Spleen (tissue), 11 donors: ENCODE results near the gene NENF. TPM values are rescaled to one million over a fixed set of nuclear protein-coding genes. Genes with fewer than 3 reads are reported as not detected.

Source experiments
- DNase-seq: peaks from one replicate; pipeline ENCODE4 v3.0.0-alpha.2; 2020
- H3K27ac ChIP-seq, 8 donors: fragments of 200-600 bp; sonication (generic) in 7 of 8; 1 replicate in 4 of 8; 2 replicates in 4 of 8; pipeline versions ENCODE4 v1.5.0 to v1.8.0; 2016 to 2021; ENCODE audit warnings: inconsistent platforms in 4 of 8, mild to moderate bottlenecking in 4 of 8, moderate library complexity in 1 of 8
- H3K27me3 ChIP-seq, 7 donors: fragments of 200-600 bp; sonication (generic) in 6 of 7; replicated peaks in 1 of 7; 1 replicate in 4 of 7; 2 replicates in 3 of 7; pipeline versions ENCODE4 v1.5.0 to v1.8.0; 2016 to 2021; ENCODE audit warnings: inconsistent platforms in 3 of 7, mild to moderate bottlenecking in 1 of 7
- H3K36me3 ChIP-seq, 6 donors: fragments of 200-600 bp; sonication (generic) in 5 of 6; 1 replicate in 4 of 6; 2 replicates in 2 of 6; pipeline versions ENCODE4 v1.5.0 to v1.8.0; 2016 to 2021; ENCODE audit warnings: inconsistent platforms in 2 of 6
- H3K4me1 ChIP-seq, 6 donors: fragments of 200-600 bp; sonication (generic) in 5 of 6; 1 replicate in 3 of 6; 2 replicates in 3 of 6; pipeline versions ENCODE4 v1.5.0 to v1.8.0; 2016 to 2021; ENCODE audit warnings: inconsistent platforms in 3 of 6
- H3K4me3 ChIP-seq, 8 donors: fragments of 200-600 bp; sonication (generic) in 7 of 8; 1 replicate in 4 of 8; 2 replicates in 4 of 8; pipeline versions ENCODE4 v1.5.0 to v1.8.0; 2016 to 2021; ENCODE audit warnings: inconsistent platforms in 4 of 8, mild to moderate bottlenecking in 4 of 8, moderate library complexity in 2 of 8
- H3K9me3 ChIP-seq, 8 donors: fragments of 200-600 bp; sonication (generic) in 7 of 8; 1 replicate in 4 of 8; 2 replicates in 4 of 8; pipeline versions ENCODE4 v1.5.0 to v1.8.0; 2016 to 2021; ENCODE audit warnings: inconsistent platforms in 4 of 8
- CTCF ChIP-seq, 11 experiments: fragments of 200-600 bp in 7 of 11; fragments of 450-650 bp in 4 of 11; sonication (generic) in 4 of 11; IDR thresholded peaks in 8 of 11; conservative IDR thresholded peaks in 3 of 11; 1 replicate in 7 of 11; 2 replicates in 4 of 11; pipeline versions ENCODE4 v1.4.0 to v1.8.0; 2016 to 2021; ENCODE audit warnings: antibody characterized with exemption in 11 of 11, inconsistent platforms in 4 of 11, mild to moderate bottlenecking in 1 of 11
- POLR2A ChIP-seq, 3 donors: fragments of 450-650 bp; IDR thresholded peaks; one replicate each; pipeline ENCODE4 v1.5.1; 2017; ENCODE audit warnings: antibody characterized with exemption in 3 of 3, mild to moderate bottlenecking in 1 of 3
- POLR2AphosphoS5 ChIP-seq, 3 donors: sonication (generic); formaldehyde crosslinking; IDR thresholded peaks; one replicate each; pipeline ENCODE4 v1.5.1; 2017; ENCODE audit warnings: antibody characterized with exemption in 3 of 3
- WGBS, 5 donors: extraction: QIAGEN DNeasy Blood & Tissue Kit in 3 of 5; methylation state at CpG; one replicate each; pipeline versions ENCODE4 v1.1.5 to v1.1.7; 2013 to 2018; 5-methylcytosine and 5-hydroxymethylcytosine counted together
- intact Hi-C: fragments of 100-400 bp; cut with DNase I; formaldehyde crosslinking; loops from one replicate; pipeline ENCODE4 v1.15.0; 2023; ENCODE audit warnings: low total_unique reads
- polyA plus RNA-seq, 3 donors: library from polyadenylated mRNA; stranded (reverse); fragments of 200-250 nt; gene quantifications; one replicate each; pipeline ENCODE4 v1.2.1, GENCODE V29; 2013
- total RNA-seq, 7 donors: library from RNA; depleted of rRNA in 3 of 7; stranded (reverse); fragments of >200 nt in 3 of 7; fragmentation: NEBNext Ultra II Directional in 4 of 7; extraction: Animal tissue kit (Norgen Biotek cat#: 25700) in 4 of 7; gene quantifications; one replicate each; pipeline versions ENCODE4 v1.1.0 to v1.2.1, GENCODE V29; 2016 to 2021
- donor health status: healthy with polysubstance abuse.
- donor health status: DM: no; HTN: no; CAD: no; lungs with moderate emphysema.
- donor health status: DM: no; HTN: no; CAD: no.
- donor health status: Bipolar disorder and iron deficiency.
- donor health status: healthy.
- donor health status: DM: no; HTN: no; CAD: no.
- donor health status: DM: yes; HTN: yes; CAD: no.

The NENF gene
- total and polyA plus RNA-seq, 10 donors, result 23.2 to 59.4 (median 40.8) TPM

- no peaks in the 10 kb centered on the region for H3K9me3 ChIP-seq
- intact Hi-C loops, result no loop called here
- H3K27ac ChIP-seq, result peak within 1 kb of the TSS; percentile 37 to 89 (median 80)
- peaks cover 0 to 23% (median 18%) of the 10 kb centered on the region in 6 donors for H3K36me3 ChIP-seq
- peak; percentile 97 for DNase-seq
- 0 to 1% (median 1%) methylated on average over 34 to 74 of the region's 74 CpGs for WGBS, 5 donors
- peak; percentile 92 for TF ChIP-seq POLR2AphosphoS5 (IDR thresholded peaks at IDR 0.05)
- TF ChIP-seq POLR2A (IDR thresholded peaks at IDR 0.05), result peak in 2 of 3 donors; percentile 36 to 38
- peak in 6 of 11 experiments; percentile 12 to 50 (median 35) for TF ChIP-seq CTCF (IDR thresholded peaks at IDR 0.05 in 8 of 11, conservative IDR thresholded peaks at IDR 0.05 in 3 of 11)
- H3K27me3 ChIP-seq, result no peaks in the 10 kb centered on the region
- H3K4me1 ChIP-seq, result peaks cover 0 to 54% (median 32%) of the 10 kb centered on the region in 6 donors
- H3K4me3 ChIP-seq, result peak within 1 kb of the TSS; percentile 65 to 98 (median 92)
These were observed 18.2 kb upstream of the NENF start, which contains the start of gene PACC1 for GRCh38 chr1:212414328-212415106. Gene PACC1 (minus strand): TSS chr1:212414886. CDS start chr1:212414757, 129 bp downstream.

GRCh38 chr1:212415107-212415841, 17.4 kb upstream of the NENF start:
- intact Hi-C loops, result no loop called here
- DNase-seq, result no peak
- peak in 4 of 11 experiments; percentile 4 to 36 (median 17) for TF ChIP-seq CTCF (IDR thresholded peaks at IDR 0.05 in 8 of 11, conservative IDR thresholded peaks at IDR 0.05 in 3 of 11)
- no peak for TF ChIP-seq POLR2A (IDR thresholded peaks at IDR 0.05)
- H3K27me3 ChIP-seq, result no peaks in the 10 kb centered on the region
- H3K4me1 ChIP-seq, result peaks cover 0 to 51% (median 32%) of the 10 kb centered on the region in 6 donors
- peaks cover 0 to 16% (median 11%) of the 10 kb centered on the region in 6 donors for H3K36me3 ChIP-seq
- peak overlapping the region; percentile 37 to 89 (median 80) for H3K27ac ChIP-seq
- peak overlapping the region; percentile 65 to 98 (median 92) for H3K4me3 ChIP-seq
- WGBS, 5 donors, result 35 to 51% (median 43%) methylated on average over 13 of the region's 13 CpGs
- no peaks in the 10 kb centered on the region for H3K9me3 ChIP-seq

GRCh38 chr1:212421165-212421564, 11.6 kb upstream of the NENF start:
- H3K27me3 ChIP-seq, result no peaks in the 10 kb centered on the region
- WGBS, 5 donors, result 72 to 85% (median 74%) methylated on average over 2 of the region's 2 CpGs
- TF ChIP-seq POLR2A (IDR thresholded peaks at IDR 0.05) (no peak), POLR2AphosphoS5 (IDR thresholded peaks at IDR 0.05) (no peak), CTCF (IDR thresholded peaks at IDR 0.05 in 8 of 11, conservative IDR thresholded peaks at IDR 0.05 in 3 of 11) (no peak)
- no peaks in the 10 kb centered on the region for H3K36me3 ChIP-seq
- DNase-seq, result no peak
- H3K4me3 ChIP-seq, result no peak overlapping the region
- H3K27ac ChIP-seq, result no peak overlapping the region
- intact Hi-C loops, result no loop called here
- H3K4me1 ChIP-seq, result no peaks in the 10 kb centered on the region
- H3K9me3 ChIP-seq, result no peaks in the 10 kb centered on the region

- TF ChIP-seq POLR2AphosphoS5 (IDR thresholded peaks at IDR 0.05) (no peak), CTCF (IDR thresholded peaks at IDR 0.05 in 8 of 11, conservative IDR thresholded peaks at IDR 0.05 in 3 of 11) (no peak), POLR2A (IDR thresholded peaks at IDR 0.05) (no peak)
- no peaks in the 10 kb centered on the region for H3K4me1 ChIP-seq
- no peaks in the 10 kb centered on the region for H3K27me3 ChIP-seq
- no peaks in the 10 kb centered on the region for H3K9me3 ChIP-seq
- DNase-seq, result no peak
- 72 to 86% (median 75%) methylated on average over 3 of the region's 3 CpGs for WGBS, 5 donors
- H3K36me3 ChIP-seq, result no peaks in the 10 kb centered on the region
- no peak overlapping the region for H3K27ac ChIP-seq
- intact Hi-C loops, result no loop called here
- no peak overlapping the region for H3K4me3 ChIP-seq
These were observed 8.8 kb upstream of the NENF start for GRCh38 chr1:212423879-212424278.
